Measurements from ENCODE around the gene U2SURP.
A peak's percentile ranks its signal among the peaks of the same experiment; 100 is the strongest.

U2SURP gene

GRCh38 chr3:143001369-143002082 is at the start of gene U2SURP:
Gene U2SURP (plus strand): TSS chr3:143001570. CDS start chr3:143001629, 59 bp downstream.
- TF ChIP-seq CTCF (IDR thresholded peaks at IDR 0.05; ENCODE audit: low read depth, low read length): no peak
- peak within 1 kb of the TSS; percentile 94 for H3K4me3 ChIP-seq (ENCODE audit: low read depth, low read length)

GRCh38 chr3:142951794-142952193 is 49.6 kb upstream of the U2SURP start:
- H3K4me3 ChIP-seq (ENCODE audit: low read depth, low read length): no peak overlapping the region
- TF ChIP-seq CTCF (IDR thresholded peaks at IDR 0.05; ENCODE audit: low read depth, low read length): no peak

- no peak for TF ChIP-seq CTCF (IDR thresholded peaks at IDR 0.05; ENCODE audit: low read depth, low read length)
- H3K4me3 ChIP-seq (ENCODE audit: low read depth, low read length): no peak overlapping the region
These were observed 48.8 kb upstream of the U2SURP start for GRCh38 chr3:142952272-142953193.

GRCh38 chr3:142953443-142953842 is 47.9 kb upstream of the U2SURP start:
- no peak for TF ChIP-seq CTCF (IDR thresholded peaks at IDR 0.05; ENCODE audit: low read depth, low read length)
- H3K4me3 ChIP-seq (ENCODE audit: low read depth, low read length): no peak overlapping the region

GRCh38 chr3:142958707-142959106 is 42.7 kb upstream of the U2SURP start:
- no peak overlapping the region for H3K4me3 ChIP-seq (ENCODE audit: low read depth, low read length)
- TF ChIP-seq CTCF (IDR thresholded peaks at IDR 0.05; ENCODE audit: low read depth, low read length): no peak

GRCh38 chr3:142960322-142960850 is 41.0 kb upstream of the U2SURP start:
- TF ChIP-seq CTCF (IDR thresholded peaks at IDR 0.05; ENCODE audit: low read depth, low read length): no peak
- H3K4me3 ChIP-seq (ENCODE audit: low read depth, low read length): no peak overlapping the region
